Loucy (cell line): ENCODE measurements around the gene LETM1.

ENCODE experiments used
- H2AFZ ChIP-seq: fragments of 200-600 bp; sonication (generic); 2 replicates; pipeline ENCODE4 v1.6.0; 2016; ENCODE audit warnings: antibody characterized with exemption, mild to moderate bottlenecking, low read length, moderate library complexity
- H3F3A ChIP-seq: fragments of 200-600 bp; 2 replicates; pipeline ENCODE4 v1.6.0; 2016; ENCODE audit warnings: antibody characterized with exemption, low read depth, mild to moderate bottlenecking
- H3K27me3 ChIP-seq: fragments of 200-600 bp; sonication (generic); 2 replicates; pipeline ENCODE4 v1.6.1; 2014; ENCODE audit warnings: low read length, mild to moderate bottlenecking; ENCODE audit not compliant: insufficient read depth, poor library complexity, severe bottlenecking
- H3K36me3 ChIP-seq: fragments of 200-600 bp; sonication (generic); 2 replicates; pipeline ENCODE4 v1.6.1; 2016; ENCODE audit warnings: low read length; ENCODE audit not compliant: insufficient read depth
- H3K4me1 ChIP-seq: fragments of 200-600 bp; sonication (generic); 2 replicates; pipeline ENCODE4 v1.5.1; 2014; ENCODE audit warnings: low read length, mild to moderate bottlenecking; ENCODE audit not compliant: insufficient read depth, poor library complexity, severe bottlenecking
- H3K4me2 ChIP-seq: fragments of 200-600 bp; sonication (generic); 2 replicates; pipeline ENCODE4 v1.6.0; 2014; ENCODE audit warnings: antibody characterized with exemption, low read length, low read depth, mild to moderate bottlenecking; ENCODE audit not compliant: poor library complexity, severe bottlenecking
- H3K4me3 ChIP-seq: fragments of 200-600 bp; sonication (generic); 2 replicates; pipeline ENCODE4 v1.5.1; 2014; ENCODE audit warnings: low read length, mild to moderate bottlenecking, mixed read lengths; ENCODE audit not compliant: poor library complexity, severe bottlenecking
- H3K79me2 ChIP-seq: fragments of 200-600 bp; sonication (generic); 2 replicates; pipeline ENCODE4 v1.6.1; 2014; ENCODE audit warnings: low read length; ENCODE audit not compliant: insufficient read depth
- H3K9ac ChIP-seq: fragments of 200-600 bp; sonication (generic); 2 replicates; pipeline ENCODE4 v1.6.0; 2014; ENCODE audit warnings: mild to moderate bottlenecking, low read depth, low read length, moderate library complexity; ENCODE audit not compliant: poor library complexity, severe bottlenecking
- H3K9me2 ChIP-seq: fragments of 200-600 bp; sonication (generic); replicated peaks from 2 replicates; pipeline ENCODE4 v1.6.1; 2016; ENCODE audit warnings: low read depth, low read length, mixed read lengths
- H3K9me3 ChIP-seq: fragments of 200-600 bp; sonication (generic); 2 replicates; pipeline ENCODE4 v1.6.1; 2014; ENCODE audit warnings: mild to moderate bottlenecking, antibody characterized with exemption, low read length, low read depth; ENCODE audit not compliant: insufficient read depth
- H4K20me1 ChIP-seq: fragments of 200-600 bp; sonication (generic); 2 replicates; pipeline ENCODE4 v1.6.0; 2014; ENCODE audit warnings: antibody characterized with exemption, low read length, mild to moderate bottlenecking; ENCODE audit not compliant: insufficient read depth, poor library complexity, severe bottlenecking
- CTCF ChIP-seq: fragments of 200-600 bp; sonication (generic); conservative IDR thresholded peaks from 2 replicates; pipeline ENCODE4 v1.5.1; 2014; ENCODE audit warnings: mild to moderate bottlenecking, antibody characterized with exemption, low read length
- EZH2phosphoT487 ChIP-seq: fragments of 200-600 bp; IDR thresholded peaks from 2 replicates; pipeline ENCODE4 v1.6.1; 2018; ENCODE audit warnings: antibody characterized with exemption, mild to moderate bottlenecking, moderate library complexity, borderline replicate concordance

The LETM1 gene

GRCh38 chr4:1833307-1834046 is 22.5 kb downstream of the LETM1 start:
- TF ChIP-seq CTCF, result no peak
- no peak for TF ChIP-seq EZH2phosphoT487
- Histone ChIP-seq H2AFZ (no peak overlapping the region), H3K4me3 (no peak overlapping the region), H3K4me1 (no peaks in the 10 kb centered on the region), H3K79me2 (no peaks in the 10 kb centered on the region), H3F3A (no peaks in the 10 kb centered on the region), H3K4me2 (no peak overlapping the region), H3K27me3 (no peaks in the 10 kb centered on the region), H3K9me2 (no peaks in the 10 kb centered on the region), H3K36me3 (peaks cover 58% of the 10 kb centered on the region; the same call in 1 of the 2 replicates), H3K9me3 (no peaks in the 10 kb centered on the region), H4K20me1 (no peaks in the 10 kb centered on the region), H3K9ac (no peak overlapping the region)

- Histone ChIP-seq H3K4me3 (no peak overlapping the region), H3K9ac (no peak overlapping the region), H3K4me1 (no peaks in the 10 kb centered on the region), H4K20me1 (no peaks in the 10 kb centered on the region), H3K27me3 (no peaks in the 10 kb centered on the region), H3K36me3 (peaks cover 54% of the 10 kb centered on the region; the same call in 1 of the 2 replicates), H2AFZ (no peak overlapping the region), H3K9me2 (no peaks in the 10 kb centered on the region), H3K79me2 (no peaks in the 10 kb centered on the region), H3K9me3 (no peaks in the 10 kb centered on the region), H3F3A (no peaks in the 10 kb centered on the region), H3K4me2 (no peak overlapping the region)
- no peak for TF ChIP-seq CTCF
- TF ChIP-seq EZH2phosphoT487, result no peak
Measured at GRCh38 chr4:1832690-1833089, 23.3 kb downstream of the LETM1 start.

GRCh38 chr4:1831331-1831730 is 24.6 kb downstream of the LETM1 start:
- Histone ChIP-seq H2AFZ (no peak overlapping the region), H3K27me3 (no peaks in the 10 kb centered on the region), H3K79me2 (no peaks in the 10 kb centered on the region), H3K9me3 (no peaks in the 10 kb centered on the region), H3K9me2 (no peaks in the 10 kb centered on the region), H3F3A (no peaks in the 10 kb centered on the region), H3K4me2 (no peak overlapping the region), H4K20me1 (no peaks in the 10 kb centered on the region), H3K9ac (no peak overlapping the region), H3K4me3 (no peak overlapping the region), H3K36me3 (peaks cover 48% of the 10 kb centered on the region; the same call in 1 of the 2 replicates), H3K4me1 (no peaks in the 10 kb centered on the region)
- TF ChIP-seq CTCF, result no peak
- no peak for TF ChIP-seq EZH2phosphoT487
